HepG2 (cell line): Measurements from ENCODE around the gene SLC13A5. TPM values are rescaled to one million over a fixed set of nuclear protein-coding genes. Genes with fewer than 3 reads are reported as not detected.

Experiments
- AHDC1 ChIP-seq: sonication (generic); formaldehyde crosslinking; IDR thresholded peaks from 2 replicates; pipeline ENCODE4 v1.5.1; 2020; ENCODE audit warnings: mild to moderate bottlenecking, missing genetic modification reagents, borderline replicate concordance
- AKNA ChIP-seq: sonication (generic); formaldehyde crosslinking; IDR thresholded peaks from 2 replicates; pipeline ENCODE4 v1.4.0; 2020; ENCODE audit warnings: missing genetic modification reagents, borderline replicate concordance
- ATF1 ChIP-seq: IDR thresholded peaks from 2 replicates; pipeline ENCODE4 v1.6.1; 2016; ENCODE audit warnings: mild to moderate bottlenecking, control low read depth
- CEBPZ ChIP-seq: IDR thresholded peaks from 2 replicates; pipeline ENCODE4 v1.6.1; 2012; ENCODE audit warnings: low read length, improper control_type of control experiment
- MED13 ChIP-seq: sonication (generic); formaldehyde crosslinking; IDR thresholded peaks from 2 replicates; pipeline ENCODE4 v1.5.0; 2020; ENCODE audit warnings: missing genetic modification reagents
- NFE2L1 ChIP-seq: sonication (generic); formaldehyde crosslinking; IDR thresholded peaks from 2 replicates; pipeline ENCODE4 v1.4.0; 2020; ENCODE audit warnings: missing genetic modification reagents, mild to moderate bottlenecking, borderline replicate concordance
- NR2F6 ChIP-seq, 2 experiments: IDR thresholded peaks; 2 replicates each; pipeline ENCODE4 v1.6.1; 2016; ENCODE audit warnings: antibody characterized with exemption in 1 of 2, mild to moderate bottlenecking in 1 of 2
- TAF15 ChIP-seq: fragments of 200-400 bp; formaldehyde crosslinking; IDR thresholded peaks from one replicate; pipeline ENCODE4 v1.6.1; 2018; ENCODE audit warnings: mild to moderate bottlenecking, low read depth, low read length; ENCODE audit not compliant: poor library complexity, severe bottlenecking
- ZBTB8A ChIP-seq: sonication (generic); formaldehyde crosslinking; IDR thresholded peaks from 2 replicates; pipeline ENCODE4 v1.4.0; 2020; ENCODE audit warnings: mild to moderate bottlenecking, low read depth, missing genetic modification reagents, borderline replicate concordance
- ZMAT3 ChIP-seq: sonication (generic); formaldehyde crosslinking; conservative IDR thresholded peaks from 2 replicates; pipeline ENCODE4 v1.7.0; 2021; ENCODE audit warnings: missing genetic modification reagents
- ZNF563 ChIP-seq: sonication (generic); formaldehyde crosslinking; IDR thresholded peaks from 2 replicates; pipeline ENCODE4 v1.8.0; 2022; ENCODE audit warnings: mild to moderate bottlenecking, moderate library complexity, missing genetic modification reagents
- ZNF605 ChIP-seq: sonication (generic); formaldehyde crosslinking; IDR thresholded peaks from 2 replicates; pipeline ENCODE4 v1.8.0; 2022; ENCODE audit warnings: mild to moderate bottlenecking, missing genetic modification reagents
- ZNF703 ChIP-seq: sonication (generic); formaldehyde crosslinking; IDR thresholded peaks from 2 replicates; pipeline ENCODE4 v1.5.1; 2020; ENCODE audit warnings: missing genetic modification reagents, mild to moderate bottlenecking, moderate library complexity, borderline replicate concordance
- ZNF747 ChIP-seq: sonication (generic); formaldehyde crosslinking; IDR thresholded peaks from 2 replicates; pipeline ENCODE4 v1.8.1; 2023; ENCODE audit warnings: missing genetic modification reagents, mild to moderate bottlenecking, borderline replicate concordance
- ZNF766 ChIP-seq: sonication (generic); formaldehyde crosslinking; IDR thresholded peaks from 2 replicates; pipeline ENCODE4 v1.5.0; 2020; ENCODE audit warnings: missing genetic modification reagents, borderline replicate concordance
- ZNF879 ChIP-seq: sonication (generic); formaldehyde crosslinking; IDR thresholded peaks from 2 replicates; pipeline ENCODE4 v1.8.1; 2023; ENCODE audit warnings: missing genetic modification reagents
- polyA plus RNA-seq, 8 experiments: library from polyadenylated mRNA; depleted of rRNA in 3 of 8; stranded (reverse) in 7 of 8; unstranded in 1 of 8; fragments of >200 nt; fragmentation: Illumina TruSeq in 4 of 8; extraction: Trizol in 4 of 8; gene quantifications; 2 replicates each; pipeline versions ENCODE4 v1.2.1 to v1.2.3, GENCODE V29; 2011 to 2016; ENCODE audit warnings: low read depth in 4 of 8, missing spikeins in 1 of 8, mixed read lengths in 1 of 8; ENCODE audit not compliant: insufficient read depth in 1 of 8
- total RNA-seq, 5 experiments: library from RNA; depleted of rRNA; stranded (reverse); fragments of >200 nt; fragmentation: Illumina TruSeq; extraction: Trizol; gene quantifications; 2 replicates each; pipeline ENCODE4 v1.2.3, GENCODE V29; 2016; ENCODE audit warnings: low read depth in 1 of 5

The SLC13A5 gene
- total and polyA plus RNA-seq, 2 of the 13 experiments (the other 11 are each of a cell fraction or from before 2014, with no cell fraction given), result 42.8 to 310 TPM

- TF ChIP-seq AHDC1, result no peak
- TF ChIP-seq ZMAT3 (CRISPR knock-in tag), result no peak
- TF ChIP-seq MED13, result no peak
- TF ChIP-seq ZNF766 (CRISPR knock-in tag), result no peak
- no peak for TF ChIP-seq ZNF605
- TF ChIP-seq NFE2L1 (CRISPR knock-in tag), result no peak
- TF ChIP-seq ZNF563 (CRISPR knock-in tag), result no peak
- no peak for TF ChIP-seq NR2F6 (IDR thresholded peaks at IDR 0.05)
- peak; percentile 43; the same call in 1 of the 2 replicates for TF ChIP-seq NR2F6 (CRISPR knock-in tag; IDR thresholded peaks at IDR 0.05)
- TF ChIP-seq ZNF747, result no peak
- no peak for TF ChIP-seq CEBPZ
- TF ChIP-seq ATF1, result no peak
- TF ChIP-seq ZNF879 (CRISPR knock-in tag), result no peak
- TF ChIP-seq ZNF703, result no peak
- TF ChIP-seq ZBTB8A (CRISPR knock-in tag), result no peak
- TF ChIP-seq AKNA (CRISPR knock-in tag), result no peak
- no peak for TF ChIP-seq TAF15
These were observed 2.0 kb downstream of the SLC13A5 start (continued) for GRCh38 chr17:6711081-6711674.
